CD4-positive, alpha-beta T cell treated with Interferon alpha-2 for 1 hour (primary cell): ENCODE measurements around the gene PIK3R4.

Experiments
- DNase-seq, 2 donors: peaks; one replicate each; pipeline ENCODE4 v3.0.0-alpha.2; 2020 to 2022

Gene PIK3R4

DNA sequence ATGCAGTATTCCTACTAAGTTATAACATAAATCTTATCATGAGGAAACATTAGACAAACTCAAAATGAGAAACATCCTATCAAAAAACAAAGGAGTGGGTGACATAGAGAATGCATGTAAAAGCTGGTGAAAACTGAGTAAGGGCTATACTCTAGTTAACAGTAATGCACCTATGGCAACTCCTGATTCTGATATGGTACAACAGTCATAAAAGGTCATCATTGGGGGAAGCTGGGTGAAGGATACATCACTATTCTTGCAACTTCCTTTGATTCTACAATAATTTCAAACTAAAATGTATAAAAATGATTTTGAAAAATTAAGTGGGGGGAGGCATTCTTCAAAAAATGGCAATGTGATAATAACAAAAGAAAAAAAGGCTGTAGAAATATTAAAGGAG lies 6.8 kb downstream of the PIK3R4 start:
- DNase-seq = no peak

DNA sequence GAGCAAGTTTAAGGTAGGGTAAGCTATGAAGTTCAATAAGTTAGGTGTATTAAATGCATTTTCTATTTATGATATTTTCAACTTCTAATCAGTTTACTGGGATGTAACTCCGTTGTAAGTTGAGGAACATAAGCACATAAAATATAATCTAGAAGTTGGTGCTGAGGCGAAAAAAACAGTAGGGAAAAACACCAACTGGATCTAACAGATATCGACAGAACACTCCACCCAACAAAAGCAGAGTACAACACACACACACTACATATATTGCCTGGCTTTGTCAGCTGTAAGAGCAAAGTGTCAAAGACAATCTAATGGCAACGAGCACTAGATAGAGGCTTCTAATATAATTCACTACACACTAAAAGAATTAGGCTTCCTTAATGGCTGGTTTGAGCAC lies 8.4 kb downstream of the PIK3R4 start:
- no peak for DNase-seq

DNA sequence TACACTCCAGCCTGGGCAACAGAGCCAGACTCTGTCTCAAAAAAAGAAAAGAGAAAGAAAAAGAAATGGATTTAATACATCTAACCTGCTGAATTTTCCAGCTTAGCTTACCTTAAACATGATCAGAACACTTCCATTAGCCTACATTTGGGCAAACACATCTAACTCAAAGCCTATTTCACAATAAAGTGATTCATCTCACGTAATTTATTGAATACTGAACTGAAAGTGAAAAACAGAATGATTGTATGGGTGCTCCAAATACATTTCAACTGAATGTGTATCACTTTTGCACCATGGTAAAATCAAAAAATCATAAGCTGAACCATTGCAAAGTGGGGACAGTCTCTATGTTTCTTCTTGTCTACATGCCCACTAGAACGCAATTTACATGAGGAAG lies 9.0 kb downstream of the PIK3R4 start:
- DNase-seq = no peak

DNA sequence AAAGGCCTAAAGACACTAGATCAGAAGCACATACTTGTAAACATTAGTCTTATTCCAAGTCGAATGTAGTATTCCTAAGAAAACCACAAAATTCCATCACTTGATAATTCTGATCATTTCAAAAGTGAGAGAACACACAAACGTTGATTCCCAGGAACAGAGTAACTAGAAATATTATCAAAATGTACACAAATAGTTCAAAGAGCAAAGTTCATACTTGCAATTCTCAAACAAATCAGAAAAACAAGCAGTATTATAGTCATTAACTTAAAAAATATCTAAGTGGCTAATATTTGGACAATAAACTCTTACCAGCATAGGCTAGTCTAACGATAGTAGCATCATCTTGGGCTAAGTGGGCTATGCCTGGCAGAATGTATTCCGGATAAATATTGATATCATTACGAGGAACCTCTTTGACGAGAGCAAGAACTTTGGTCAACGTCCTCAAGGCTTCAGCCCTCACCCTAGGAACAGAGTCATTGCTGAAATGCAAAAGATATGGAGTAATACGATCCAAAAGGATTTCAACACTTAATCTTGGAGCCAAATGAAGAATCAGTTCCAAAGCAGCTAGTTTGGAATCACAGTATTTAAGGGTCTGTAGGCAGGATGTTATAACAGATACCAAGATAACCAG lies 13.3 kb downstream of the PIK3R4 start:
- DNase-seq = no peak

DNA sequence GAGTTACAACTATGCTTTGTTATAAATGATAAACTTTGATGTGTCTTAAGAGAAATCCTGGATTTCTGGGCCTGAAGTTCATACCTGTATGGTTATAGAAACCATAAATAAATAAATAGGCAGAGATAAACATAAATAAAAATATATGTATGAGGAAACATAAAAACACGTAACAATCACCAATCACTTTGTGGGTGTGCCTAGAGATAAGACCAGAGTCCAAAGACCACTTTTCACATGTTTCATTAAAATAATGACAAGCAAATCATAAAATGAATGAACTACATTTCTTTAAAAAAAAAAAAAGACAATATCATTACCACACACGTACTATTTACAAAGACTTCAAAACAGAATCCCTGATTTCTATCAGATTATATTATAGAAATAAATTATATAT lies 14.1 kb downstream of the PIK3R4 start:
- no peak for DNase-seq

DNA sequence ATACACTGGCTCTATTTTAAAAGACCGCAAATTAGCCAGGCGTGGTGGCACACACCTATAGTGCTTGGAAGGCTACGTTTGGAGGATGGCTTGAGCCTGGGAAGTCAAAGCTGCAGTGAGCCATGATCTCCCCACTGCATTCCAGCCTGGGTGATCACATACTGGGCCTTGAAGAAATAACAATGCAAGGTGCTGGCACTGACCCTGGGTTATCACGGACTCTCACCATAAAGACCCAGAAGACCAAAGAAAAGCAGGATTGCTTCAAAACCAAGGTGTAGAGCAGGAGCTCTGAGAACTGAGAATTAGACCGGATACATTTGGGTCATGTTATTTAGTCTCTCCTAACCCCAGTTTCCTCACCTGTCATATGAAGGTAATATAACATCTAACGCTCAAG lies 14.8 kb downstream of the PIK3R4 start:
- no peak for DNase-seq

DNA sequence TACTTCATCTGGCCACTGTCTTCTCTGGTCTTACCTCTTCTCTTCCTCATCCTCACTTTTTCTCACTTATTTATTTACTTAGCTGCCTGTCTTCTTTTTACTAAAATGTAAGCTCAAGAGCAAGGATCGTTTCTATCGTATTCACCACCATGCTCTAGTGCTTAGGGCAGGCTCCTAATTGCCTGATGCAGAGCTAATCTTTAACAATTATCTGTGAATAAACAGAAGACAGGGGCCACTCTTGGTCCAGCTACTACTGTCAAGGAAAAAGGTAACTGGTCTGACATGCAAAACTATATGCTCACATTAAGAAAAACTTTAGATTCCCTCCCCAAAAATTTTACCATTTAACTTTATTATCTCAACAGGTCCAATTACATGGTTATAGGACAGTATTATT lies 17.5 kb downstream of the PIK3R4 start:
- DNase-seq = no peak

DNA sequence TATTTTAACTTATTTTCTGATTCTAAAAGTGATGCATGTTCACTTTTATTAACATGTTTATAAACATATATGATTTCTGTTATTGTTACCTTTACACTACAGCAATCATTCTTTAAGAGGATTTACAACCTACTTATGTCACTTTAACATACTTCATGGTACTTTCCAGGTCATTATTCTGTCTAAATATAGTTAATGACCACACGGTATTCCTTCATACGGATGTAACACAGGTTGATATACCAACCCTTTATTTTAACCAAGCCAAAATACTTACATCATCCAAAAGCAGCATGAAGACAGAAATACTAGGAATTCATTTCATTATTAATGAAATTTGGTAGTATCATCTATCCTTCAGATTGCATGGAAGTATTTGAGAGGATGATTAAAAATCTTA lies 18.6 kb downstream of the PIK3R4 start:
- no peak for DNase-seq

DNA sequence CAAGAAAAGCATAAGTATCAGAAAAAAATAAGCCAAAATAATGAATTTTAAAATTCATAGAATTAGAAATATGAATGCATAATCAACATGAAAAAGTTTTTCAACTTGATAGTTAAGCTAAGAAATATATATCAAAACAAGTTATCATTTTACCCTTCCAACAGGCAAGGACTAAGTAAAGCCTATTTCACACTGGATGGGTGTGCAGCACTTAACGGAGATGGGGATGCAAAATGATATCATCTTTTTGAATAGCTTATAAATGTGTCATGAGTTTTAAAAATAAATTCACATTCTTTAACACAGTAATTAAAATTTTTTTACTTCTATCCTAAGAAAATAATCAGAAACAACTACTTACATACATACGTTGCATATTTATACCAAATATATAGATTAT lies 20.9 kb downstream of the PIK3R4 start:
- no peak for DNase-seq

DNA sequence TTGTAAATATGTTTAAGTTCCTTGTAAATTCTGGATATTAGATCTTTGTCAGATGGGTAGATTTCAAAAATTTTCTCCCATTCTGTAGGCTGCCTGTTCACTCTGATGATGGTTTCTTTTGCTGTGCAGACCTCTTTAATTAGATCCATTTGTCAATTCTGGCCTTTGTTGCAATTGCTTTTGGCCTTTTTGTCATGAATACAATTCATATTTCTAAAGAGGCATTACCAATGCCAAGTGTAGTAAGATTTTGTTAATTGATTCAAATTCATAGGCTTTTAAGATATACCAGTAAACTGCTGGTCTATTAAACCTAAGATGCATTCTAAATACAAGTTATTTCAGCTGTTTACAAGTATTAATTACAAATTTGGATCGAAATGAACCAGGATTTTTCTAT lies 31.0 kb downstream of the PIK3R4 start:
- DNase-seq = no peak

DNA sequence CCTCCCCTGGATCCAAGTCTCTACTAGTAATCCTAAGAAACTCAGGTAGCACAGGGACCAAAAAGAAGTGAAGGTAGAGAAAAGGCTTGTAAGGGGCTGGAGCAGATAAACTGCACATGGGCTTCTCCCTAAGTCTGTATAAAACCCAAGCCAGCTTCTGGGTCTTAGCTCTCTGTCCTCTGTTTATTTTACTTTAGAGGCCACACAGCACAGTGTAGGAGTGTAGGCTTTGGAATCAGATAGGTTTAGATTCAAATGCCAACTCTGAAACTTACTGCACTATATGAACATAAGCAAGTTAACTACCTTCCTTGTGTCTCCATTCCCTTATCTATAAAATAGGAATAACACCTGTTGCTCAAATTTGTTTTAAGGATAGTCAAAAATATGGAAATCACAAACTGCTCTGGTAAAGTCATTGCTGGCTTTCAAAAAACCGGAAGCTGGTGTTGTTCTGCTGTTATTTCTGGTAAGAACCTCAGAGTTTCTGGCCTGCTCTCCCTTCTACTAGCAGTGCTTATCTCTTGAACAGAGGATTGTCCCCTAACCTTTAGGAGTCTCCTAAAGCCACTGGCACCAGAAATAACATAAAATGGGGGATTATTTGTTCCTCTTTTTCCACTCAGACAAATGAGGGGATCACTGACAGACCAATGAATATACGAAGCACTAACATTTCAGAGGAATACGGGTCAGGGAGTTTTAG lies 33.8 kb downstream of the PIK3R4 start:
- no peak for DNase-seq

DNA sequence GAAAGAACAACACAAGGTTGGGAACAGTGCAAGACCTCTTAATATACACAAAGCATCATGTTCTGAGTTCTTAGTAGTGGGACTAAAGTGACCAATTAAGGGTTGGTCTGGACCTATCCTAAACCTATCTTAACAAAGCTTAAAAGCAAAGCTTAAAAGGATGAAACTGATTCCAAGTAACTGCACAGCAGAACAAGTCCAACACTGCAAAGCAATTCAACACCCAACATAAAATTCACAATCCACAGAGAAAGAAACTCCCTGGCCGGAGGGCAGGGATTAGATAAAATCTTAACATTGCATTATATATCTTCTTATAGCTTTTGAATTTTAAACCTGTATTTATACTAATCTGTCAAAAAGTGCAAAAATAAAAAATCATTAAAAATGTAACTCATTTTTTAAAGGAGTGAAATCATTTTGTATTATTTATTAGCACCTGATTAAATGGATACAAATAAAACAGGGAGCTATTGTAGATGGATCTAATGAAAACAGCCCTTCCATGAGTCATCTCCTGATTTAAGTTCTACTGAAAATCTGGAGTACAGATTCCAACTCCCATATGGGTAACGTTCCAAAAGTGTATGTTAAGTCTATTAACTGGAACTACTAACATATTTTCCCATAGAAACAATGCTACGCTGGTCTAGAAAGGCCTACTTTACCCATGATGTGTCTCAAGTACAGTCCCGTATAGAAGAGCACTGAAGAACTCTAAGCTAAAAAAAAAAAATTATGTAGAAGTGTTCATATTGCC lies 34.9 kb downstream of the PIK3R4 start:
- no peak for DNase-seq

DNA sequence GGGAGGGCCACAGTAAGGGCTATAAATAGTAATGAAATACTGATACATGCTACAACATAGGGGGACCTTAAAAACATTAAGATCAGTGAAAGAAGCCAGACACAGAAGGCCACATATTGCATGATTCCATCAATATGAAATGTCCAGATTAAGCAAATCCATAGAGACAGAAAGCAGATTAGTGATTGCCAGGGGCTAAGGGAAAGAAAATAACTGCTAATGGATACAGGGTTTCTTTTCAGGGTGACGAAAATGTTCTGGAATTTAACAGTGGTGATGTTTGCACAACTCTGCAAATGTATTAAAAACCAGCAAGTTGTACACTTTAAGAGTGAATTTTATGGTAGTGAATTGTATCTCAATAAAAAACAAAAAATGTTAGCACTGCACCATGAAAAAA lies 37.0 kb downstream of the PIK3R4 start:
- DNase-seq = no peak

DNA sequence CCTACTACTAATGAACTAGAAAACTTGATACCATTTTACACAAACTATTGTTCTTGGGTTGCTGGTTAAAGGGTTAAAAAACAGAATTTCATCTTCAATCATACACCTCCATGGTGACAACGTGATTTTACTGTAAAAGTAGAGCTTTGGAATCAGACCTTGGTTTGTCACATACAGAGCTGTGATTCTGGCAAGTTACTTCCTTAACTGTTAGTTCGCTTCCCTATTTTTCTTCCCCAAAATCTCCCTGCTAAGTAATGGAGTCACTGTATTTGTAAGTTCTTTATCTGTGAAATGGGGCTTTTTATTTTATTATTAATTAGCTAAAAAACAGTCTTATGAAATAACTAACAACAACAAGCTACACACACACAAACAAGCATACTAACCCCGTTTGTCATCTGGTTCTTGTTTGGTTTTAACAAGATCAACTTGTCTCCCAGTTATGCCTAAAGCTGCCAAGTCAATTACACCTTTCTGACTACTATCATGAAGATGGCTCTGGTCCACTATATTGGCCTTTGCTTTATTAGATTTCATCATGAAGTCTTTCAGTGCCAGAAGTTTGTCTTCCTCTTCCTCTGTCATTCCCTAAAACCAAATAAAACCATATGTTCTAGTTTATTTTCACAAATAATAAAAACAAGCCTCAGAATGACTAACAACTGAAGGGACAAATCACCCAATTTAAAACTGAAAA lies 38.6 kb downstream of the PIK3R4 start:
- DNase-seq = no peak

DNA sequence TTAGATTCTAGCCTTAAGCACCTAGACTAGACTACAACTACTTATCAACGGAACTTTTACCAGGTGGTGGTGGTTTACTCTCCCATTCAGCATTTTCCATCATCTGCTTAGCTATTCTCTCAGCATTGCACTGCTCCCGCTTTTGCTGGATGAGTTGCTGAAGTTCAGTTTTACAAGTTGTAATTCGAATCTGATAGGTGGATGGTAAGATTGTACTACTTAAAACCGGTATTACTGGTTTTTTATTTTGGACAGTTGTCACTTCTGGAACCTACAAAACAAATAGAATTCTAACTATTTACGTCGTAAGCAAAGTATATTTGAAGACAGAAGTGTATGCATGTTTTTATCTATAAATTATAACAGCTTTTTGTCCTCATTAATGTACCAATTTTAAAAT lies 41.1 kb downstream of the PIK3R4 start:
- DNase-seq = no peak

DNA sequence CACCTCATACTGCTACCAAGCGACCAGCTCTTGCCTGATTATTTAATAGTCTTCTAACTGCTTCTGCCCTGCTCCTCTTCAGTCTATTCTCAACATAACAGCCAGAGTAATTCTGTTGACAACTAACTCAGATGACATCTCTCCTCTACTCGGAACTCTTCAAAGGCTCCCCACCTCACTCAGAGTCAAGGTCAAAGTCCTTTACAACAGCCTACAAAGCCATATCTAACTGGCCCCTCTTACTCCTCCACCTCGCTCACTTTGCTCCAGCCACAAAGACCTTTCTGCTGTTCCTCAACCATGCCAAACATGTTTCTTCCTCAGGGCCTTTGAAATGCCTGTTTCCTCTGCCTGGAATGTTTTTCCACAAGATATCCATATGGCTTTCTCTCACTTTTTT lies 43.6 kb downstream of the PIK3R4 start:
- no peak for DNase-seq

DNA sequence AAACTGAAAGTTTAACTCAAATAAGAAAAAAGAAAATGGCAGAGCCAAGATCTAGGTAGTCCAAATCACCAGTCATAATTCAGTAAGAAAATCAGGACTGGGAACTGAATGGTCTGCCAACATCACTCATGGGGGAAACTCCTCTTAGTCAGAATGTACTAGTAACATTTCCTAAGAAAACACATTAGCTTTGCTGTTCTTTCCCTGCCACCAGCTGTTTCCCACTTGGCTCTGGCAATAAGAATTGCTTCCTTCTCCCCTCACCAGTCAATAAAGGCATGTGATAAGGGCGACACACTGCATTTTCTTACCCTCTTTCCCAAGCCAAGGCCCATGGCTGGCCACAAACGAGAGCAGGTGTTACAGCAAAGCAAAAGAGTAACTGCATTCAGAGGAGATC lies 46.1 kb downstream of the PIK3R4 start:
- no peak for DNase-seq

DNA sequence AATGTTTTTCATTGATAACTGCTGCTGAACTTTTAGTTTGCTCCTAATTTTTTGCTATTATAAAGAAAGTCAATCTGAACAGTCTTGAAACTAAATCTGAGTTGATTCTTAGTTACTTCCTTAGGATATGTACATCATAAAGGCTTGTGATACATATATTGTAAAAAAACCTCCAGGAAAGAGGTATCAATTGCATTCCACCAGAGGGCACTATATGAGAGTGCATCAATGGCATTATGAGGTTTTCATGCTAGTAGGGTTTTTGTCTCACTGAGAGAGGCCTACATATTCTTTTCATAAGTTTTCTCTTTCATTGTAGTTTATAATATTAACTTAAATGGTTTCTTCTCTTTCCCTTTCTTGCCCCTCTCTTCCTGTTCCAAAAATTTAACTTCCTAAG lies 46.9 kb downstream of the PIK3R4 start:
- DNase-seq = peak in 1 of 2 donors; percentile 41

DNA sequence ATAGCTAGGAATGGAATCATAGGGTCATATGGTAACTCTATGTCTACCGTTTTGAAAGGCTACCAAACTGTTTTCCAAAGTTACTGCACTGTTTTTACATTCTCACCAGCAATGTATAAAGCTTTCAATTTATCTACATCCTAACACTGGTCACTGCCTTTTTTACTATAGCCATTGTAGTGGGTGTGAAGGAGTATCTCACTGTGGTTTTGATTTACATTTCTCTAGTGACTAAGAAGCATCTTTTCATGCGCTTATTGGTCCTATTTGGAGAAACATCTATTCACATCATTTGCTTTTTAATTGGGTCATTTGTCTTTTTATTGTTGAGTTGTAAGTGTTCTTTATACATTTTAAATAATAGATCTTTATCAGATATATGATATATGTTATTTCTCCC lies 53.3 kb downstream of the PIK3R4 start:
- no peak for DNase-seq

DNA sequence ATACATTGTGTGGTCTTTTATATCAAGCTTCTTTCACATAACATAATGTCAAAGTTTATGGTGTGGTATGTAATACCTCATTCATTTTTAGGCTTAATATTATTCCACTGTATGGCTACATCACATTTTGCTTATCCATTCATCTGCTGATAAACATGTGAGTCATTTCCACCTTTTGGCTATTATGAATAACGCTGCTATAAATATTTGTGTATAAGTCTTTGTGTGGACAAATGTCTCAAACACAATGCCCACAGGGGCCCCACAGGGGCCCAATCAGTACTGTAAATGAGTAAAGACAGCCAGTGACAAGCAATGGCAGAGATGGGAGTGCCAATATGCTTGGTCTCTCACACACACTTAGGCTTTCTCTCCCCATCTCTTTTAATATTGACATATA lies 54.2 kb downstream of the PIK3R4 start:
- no peak for DNase-seq

DNA sequence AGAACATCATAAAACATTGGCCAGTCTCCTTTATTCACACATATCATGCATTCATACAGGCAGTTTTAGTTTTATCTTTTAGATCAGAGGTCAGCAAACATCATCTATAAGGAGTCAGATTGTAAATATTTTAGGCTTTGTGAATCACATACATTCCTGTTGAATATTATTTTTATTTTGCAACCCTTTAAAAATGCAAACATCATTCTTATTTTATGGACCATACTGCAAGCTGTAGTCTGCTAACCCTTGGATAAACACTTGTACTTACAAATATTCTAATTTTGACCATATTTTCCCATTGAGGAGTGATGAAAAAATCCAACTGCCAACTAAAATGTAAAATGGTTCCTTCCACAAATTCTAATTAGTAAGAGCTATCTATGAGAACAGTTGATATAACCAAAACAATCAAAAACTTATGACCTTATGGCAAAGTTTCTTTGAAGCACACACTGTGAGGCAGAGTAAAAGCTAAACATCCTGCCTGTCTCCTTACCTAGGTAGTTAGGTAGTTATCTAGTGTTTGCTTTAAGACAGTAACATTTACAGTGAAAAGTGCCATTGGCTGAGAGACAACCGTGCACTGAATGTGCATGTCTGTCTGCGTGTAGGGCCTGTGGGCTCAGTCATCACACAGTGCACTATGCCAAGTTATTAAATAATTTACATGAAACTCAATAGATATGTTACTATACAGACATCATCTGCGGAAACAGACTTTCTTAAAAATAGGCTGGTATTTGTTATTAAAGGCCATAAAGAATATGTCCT lies 57.7 kb downstream of the PIK3R4 start:
- DNase-seq = no peak

DNA sequence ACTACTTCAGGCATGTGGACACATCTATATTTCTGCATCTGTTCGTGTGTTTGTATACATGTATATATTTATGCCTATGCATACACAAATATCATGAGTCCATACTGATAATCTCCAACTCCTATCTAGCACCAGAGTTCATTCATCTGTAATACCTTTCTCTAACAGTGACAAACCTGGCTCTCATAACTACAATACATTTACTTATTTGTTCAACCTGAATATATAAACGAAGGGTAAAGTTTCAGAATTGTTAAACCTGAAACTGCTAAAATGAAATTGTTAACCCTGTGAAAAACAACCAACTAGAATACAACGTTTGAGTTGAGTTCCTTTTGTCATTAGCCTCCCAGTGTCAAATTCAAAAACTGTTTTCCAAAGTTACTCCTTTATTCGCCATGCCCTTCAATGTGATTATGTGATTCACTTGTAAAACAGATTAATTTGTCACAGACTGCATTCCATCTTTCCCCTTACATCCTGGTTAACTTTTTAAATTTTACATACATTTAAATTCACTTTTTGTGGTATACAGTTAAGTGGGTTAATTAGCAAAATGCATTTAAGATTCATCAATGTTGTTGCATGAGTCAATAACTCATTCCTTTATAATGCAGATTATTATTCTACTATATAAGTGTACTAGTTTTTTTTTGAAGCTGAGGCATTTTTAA lies 58.5 kb downstream of the PIK3R4 start:
- no peak for DNase-seq
